ENCODE data around the gene SPATS2. TPM values are rescaled to one million over a fixed set of nuclear protein-coding genes. Genes with fewer than 3 reads are reported as not detected.

Gene SPATS2
- total RNA-seq, 2 experiments from 2014 or later = 8.5 to 9.1 TPM

DNA sequence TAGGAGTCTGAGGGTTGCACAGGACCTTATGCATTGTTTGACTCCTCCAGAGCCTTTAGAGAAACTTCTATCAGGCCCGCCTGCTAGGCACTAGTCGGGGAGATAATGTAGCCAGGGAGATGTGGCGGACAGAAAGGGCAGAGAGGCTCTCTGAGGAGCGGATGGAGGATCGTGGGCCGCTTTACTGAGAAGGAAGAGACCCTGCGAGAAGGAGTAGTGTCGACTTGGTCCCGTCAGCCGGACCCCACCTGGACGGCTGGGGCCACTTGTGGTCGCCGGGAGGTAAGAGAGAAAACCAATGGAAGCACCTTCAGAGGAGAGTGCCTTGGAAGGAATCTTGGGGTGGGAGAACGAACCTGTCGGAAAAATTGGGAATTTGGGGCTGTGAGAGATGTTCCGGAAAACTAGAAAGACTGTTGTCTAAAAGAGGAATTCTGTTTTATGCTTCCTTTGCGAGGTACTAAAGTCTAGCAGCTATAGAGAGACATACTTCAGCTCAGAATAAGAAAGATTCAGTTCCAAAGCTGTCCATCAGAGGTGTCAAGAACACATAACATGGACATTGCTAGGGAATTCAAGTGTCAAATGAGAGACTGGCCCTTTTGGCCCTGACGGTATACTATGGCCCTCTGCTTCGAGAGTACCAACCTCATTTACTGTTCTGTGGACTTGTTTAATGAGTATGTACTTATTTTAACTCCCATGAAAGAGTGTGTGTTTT, 201.3 kb downstream of the SPATS2 start:
- Mint-ChIP-seq H3K36me3 (peaks cover 22% of the 10 kb centered on the region), H3K4me3 (peak overlapping the region; percentile 100), H3K27me3 (no peaks in the 10 kb centered on the region), H3K27ac (peak overlapping the region; percentile 98), H3K9me3 (no peaks in the 10 kb centered on the region), H3K4me1 (peaks cover 44% of the 10 kb centered on the region)
- DNase-seq = no peak

Other genes with a start within 250 kb of the SPATS2 start
- gene TUBA1B, start 236.1 kb upstream of the SPATS2 start, total RNA-seq = 1,000 to 10,000 TPM; 2,350 to 2,390 TPM
- 10 to 100 TPM; 54.3 to 55.0 TPM for gene TUBA1A, start 178.4 kb upstream of the SPATS2 start, total RNA-seq
- gene TUBA1C, start 102.4 kb upstream of the SPATS2 start, total RNA-seq = 100 to 1,000 TPM; 315 to 343 TPM
- gene PRPH, start 72.3 kb upstream of the SPATS2 start, total RNA-seq = not detected
- 10 to 100 TPM; 56.6 to 59.7 TPM for gene TROAP, start 44.2 kb upstream of the SPATS2 start, total RNA-seq
- gene C1QL4, start 30.3 kb upstream of the SPATS2 start, total RNA-seq = not detected
- gene DNAJC22, start 20.6 kb upstream of the SPATS2 start, total RNA-seq = not detected
- 10 to 100 TPM; 10.2 to 10.9 TPM for gene KCNH3, start 171.6 kb downstream of the SPATS2 start, total RNA-seq
- gene MCRS1, start 200.7 kb downstream of the SPATS2 start, total RNA-seq = 10 to 100 TPM; 73.6 to 78.2 TPM
- under 1 TPM; 0.14 to 0.41 TPM for gene FAM186B, start 238.2 kb downstream of the SPATS2 start, total RNA-seq

Data from activated naive CD8-positive, alpha-beta T cell treated with anti-CD3 and anti-CD28 coated beads for 36 hours (primary cell).